ENCODE measurements around the gene GPC6. TPM values are rescaled to one million over a fixed set of nuclear protein-coding genes. Genes with fewer than 3 reads are reported as not detected.

GPC6 gene
- total and polyA plus RNA-seq, 4 donors, result 5.9 to 29.1 (median 18.2) TPM

DNA sequence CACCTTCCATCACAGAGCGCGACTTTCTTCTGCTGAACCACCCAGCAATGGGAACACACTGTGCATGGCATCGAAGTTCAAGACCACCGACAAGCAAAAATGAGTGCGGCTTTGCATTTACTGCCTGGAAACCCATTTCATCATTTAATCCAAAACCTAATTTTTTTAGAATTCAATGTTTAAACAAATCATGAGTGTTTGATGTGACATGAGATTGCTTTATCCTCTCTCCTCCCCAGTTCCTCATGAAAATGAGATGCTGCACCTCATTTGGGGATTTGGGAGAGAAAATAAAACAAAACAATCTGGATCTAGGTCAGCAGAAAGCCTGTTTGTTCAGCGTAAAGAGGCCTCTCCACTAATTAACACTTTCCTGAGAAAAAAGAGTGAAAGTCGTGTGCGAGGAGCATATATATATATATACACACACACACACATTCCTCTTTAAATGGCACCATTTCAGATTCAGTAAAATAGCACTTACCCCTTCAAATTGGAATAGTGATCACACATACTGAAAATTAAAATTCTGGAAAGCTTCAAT lies 1126.6 kb downstream of the GPC6 start:
- Histone ChIP-seq H3K36me3 (ENCODE audit: control insufficient read depth in 4 of 4, insufficient read depth in 3 of 4, low read depth in 1 of 4, low read length in 3 of 4) (no peaks in the 10 kb centered on the region), H3K4me3 (ENCODE audit: low read depth in 1 of 3, low read length in 3 of 3) (no peak overlapping the region), H3K9ac (ENCODE audit: low read depth in 1 of 2, low read length in 2 of 2) (no peak overlapping the region), H3K27ac (ENCODE audit: low read depth in 1 of 2, low read length in 2 of 2) (no peak overlapping the region), H3K27me3 (ENCODE audit: control insufficient read depth in 4 of 4, insufficient read depth in 4 of 4, low read length in 3 of 4) (no peaks in the 10 kb centered on the region), H3K4me1 (ENCODE audit: control insufficient read depth in 4 of 4, insufficient read depth in 4 of 4, low read length in 3 of 4) (no peaks in the 10 kb centered on the region), H3K9me3 (ENCODE audit: control insufficient read depth in 4 of 4, low read length in 3 of 4) (no peaks in the 10 kb centered on the region)
- no peak for DNase-seq (ENCODE audit: low spot score)
- TF ChIP-seq, protein P1, sequence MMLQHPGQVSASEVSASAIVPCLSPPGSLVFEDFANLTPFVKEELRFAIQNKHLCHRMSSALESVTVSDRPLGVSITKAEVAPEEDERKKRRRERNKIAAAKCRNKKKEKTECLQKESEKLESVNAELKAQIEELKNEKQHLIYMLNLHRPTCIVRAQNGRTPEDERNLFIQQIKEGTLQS (IDR thresholded peaks at IDR 0.05), result no peak
- TF ChIP-seq GABPA (IDR thresholded peaks at IDR 0.05 in 1 of 2, conservative IDR thresholded peaks at IDR 0.05 in 1 of 2) (no peak), TAF1 (conservative IDR thresholded peaks at IDR 0.05) (no peak), FOXA2 (IDR thresholded peaks at IDR 0.05) (no peak), FOXA1 (IDR thresholded peaks at IDR 0.05) (no peak), YY1 (IDR thresholded peaks at IDR 0.05) (no peak), RXRA (IDR thresholded peaks at IDR 0.05) (no peak), SP1 (IDR thresholded peaks at IDR 0.05) (no peak)
- TF ChIP-seq, protein P2, sequence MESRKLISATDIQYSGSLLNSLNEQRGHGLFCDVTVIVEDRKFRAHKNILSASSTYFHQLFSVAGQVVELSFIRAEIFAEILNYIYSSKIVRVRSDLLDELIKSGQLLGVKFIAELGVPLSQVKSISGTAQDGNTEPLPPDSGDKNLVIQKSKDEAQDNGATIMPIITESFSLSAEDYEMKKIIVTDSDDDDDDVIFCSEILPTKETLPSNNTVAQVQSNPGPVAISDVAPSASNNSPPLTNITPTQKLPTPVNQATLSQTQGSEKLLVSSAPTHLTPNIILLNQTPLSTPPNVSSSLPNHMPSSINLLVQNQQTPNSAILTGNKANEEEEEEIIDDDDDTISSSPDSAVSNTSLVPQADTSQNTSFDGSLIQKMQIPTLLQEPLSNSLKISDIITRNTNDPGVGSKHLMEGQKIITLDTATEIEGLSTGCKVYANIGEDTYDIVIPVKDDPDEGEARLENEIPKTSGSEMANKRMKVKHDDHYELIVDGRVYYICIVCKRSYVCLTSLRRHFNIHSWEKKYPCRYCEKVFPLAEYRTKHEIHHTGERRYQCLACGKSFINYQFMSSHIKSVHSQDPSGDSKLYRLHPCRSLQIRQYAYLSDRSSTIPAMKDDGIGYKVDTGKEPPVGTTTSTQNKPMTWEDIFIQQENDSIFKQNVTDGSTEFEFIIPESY (IDR thresholded peaks at IDR 0.05), result no peak
- TF ChIP-seq, protein P3, sequence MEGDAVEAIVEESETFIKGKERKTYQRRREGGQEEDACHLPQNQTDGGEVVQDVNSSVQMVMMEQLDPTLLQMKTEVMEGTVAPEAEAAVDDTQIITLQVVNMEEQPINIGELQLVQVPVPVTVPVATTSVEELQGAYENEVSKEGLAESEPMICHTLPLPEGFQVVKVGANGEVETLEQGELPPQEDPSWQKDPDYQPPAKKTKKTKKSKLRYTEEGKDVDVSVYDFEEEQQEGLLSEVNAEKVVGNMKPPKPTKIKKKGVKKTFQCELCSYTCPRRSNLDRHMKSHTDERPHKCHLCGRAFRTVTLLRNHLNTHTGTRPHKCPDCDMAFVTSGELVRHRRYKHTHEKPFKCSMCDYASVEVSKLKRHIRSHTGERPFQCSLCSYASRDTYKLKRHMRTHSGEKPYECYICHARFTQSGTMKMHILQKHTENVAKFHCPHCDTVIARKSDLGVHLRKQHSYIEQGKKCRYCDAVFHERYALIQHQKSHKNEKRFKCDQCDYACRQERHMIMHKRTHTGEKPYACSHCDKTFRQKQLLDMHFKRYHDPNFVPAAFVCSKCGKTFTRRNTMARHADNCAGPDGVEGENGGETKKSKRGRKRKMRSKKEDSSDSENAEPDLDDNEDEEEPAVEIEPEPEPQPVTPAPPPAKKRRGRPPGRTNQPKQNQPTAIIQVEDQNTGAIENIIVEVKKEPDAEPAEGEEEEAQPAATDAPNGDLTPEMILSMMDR (IDR thresholded peaks at IDR 0.05; ENCODE audit: low read depth, low read length, missing input control), result no peak
- WGBS, result 97% methylated on average over 8 of the region's 8 CpGs

DNA sequence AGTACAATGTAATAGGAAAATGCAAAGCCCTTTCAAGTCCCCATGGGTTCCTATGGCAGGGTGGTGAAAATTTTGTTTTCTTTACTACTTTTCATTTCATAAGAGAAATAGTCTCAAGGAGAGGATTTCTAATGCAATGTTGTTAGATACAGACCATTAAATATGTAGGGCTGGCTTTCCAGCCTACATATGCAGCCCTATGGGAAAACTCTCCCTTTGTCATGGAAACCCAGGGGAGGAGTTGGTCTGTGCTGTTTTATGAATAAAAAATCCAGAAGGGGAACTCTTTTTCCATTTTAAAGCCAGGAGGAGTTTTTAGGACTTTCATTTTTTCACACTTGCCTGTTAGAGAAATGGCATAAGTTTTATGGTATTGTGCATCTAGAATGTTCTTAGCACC lies 1133.3 kb downstream of the GPC6 start:
- Histone ChIP-seq H3K9me3 (ENCODE audit: control insufficient read depth in 4 of 4, low read length in 3 of 4) (no peaks in the 10 kb centered on the region), H3K9ac (ENCODE audit: low read depth in 1 of 2, low read length in 2 of 2) (no peak overlapping the region), H3K27ac (ENCODE audit: low read depth in 1 of 2, low read length in 2 of 2) (no peak overlapping the region)

More for the DNA sequence above, 1133.3 kb downstream of the GPC6 start:
- TF ChIP-seq TAF1 (conservative IDR thresholded peaks at IDR 0.05) (no peak), FOXA1 (IDR thresholded peaks at IDR 0.05) (no peak), RXRA (IDR thresholded peaks at IDR 0.05) (no peak), NR2F2 (IDR thresholded peaks at IDR 0.05) (no peak), FOXA2 (IDR thresholded peaks at IDR 0.05) (no peak), JUND (IDR thresholded peaks at IDR 0.05) (no peak), SP1 (IDR thresholded peaks at IDR 0.05) (no peak), EGR1 (IDR thresholded peaks at IDR 0.05; ENCODE audit: low read depth in 2 of 2) (no peak), YY1 (IDR thresholded peaks at IDR 0.05) (no peak), HNF4A (conservative IDR thresholded peaks at IDR 0.05) (no peak)
- TF ChIP-seq, protein P4, sequence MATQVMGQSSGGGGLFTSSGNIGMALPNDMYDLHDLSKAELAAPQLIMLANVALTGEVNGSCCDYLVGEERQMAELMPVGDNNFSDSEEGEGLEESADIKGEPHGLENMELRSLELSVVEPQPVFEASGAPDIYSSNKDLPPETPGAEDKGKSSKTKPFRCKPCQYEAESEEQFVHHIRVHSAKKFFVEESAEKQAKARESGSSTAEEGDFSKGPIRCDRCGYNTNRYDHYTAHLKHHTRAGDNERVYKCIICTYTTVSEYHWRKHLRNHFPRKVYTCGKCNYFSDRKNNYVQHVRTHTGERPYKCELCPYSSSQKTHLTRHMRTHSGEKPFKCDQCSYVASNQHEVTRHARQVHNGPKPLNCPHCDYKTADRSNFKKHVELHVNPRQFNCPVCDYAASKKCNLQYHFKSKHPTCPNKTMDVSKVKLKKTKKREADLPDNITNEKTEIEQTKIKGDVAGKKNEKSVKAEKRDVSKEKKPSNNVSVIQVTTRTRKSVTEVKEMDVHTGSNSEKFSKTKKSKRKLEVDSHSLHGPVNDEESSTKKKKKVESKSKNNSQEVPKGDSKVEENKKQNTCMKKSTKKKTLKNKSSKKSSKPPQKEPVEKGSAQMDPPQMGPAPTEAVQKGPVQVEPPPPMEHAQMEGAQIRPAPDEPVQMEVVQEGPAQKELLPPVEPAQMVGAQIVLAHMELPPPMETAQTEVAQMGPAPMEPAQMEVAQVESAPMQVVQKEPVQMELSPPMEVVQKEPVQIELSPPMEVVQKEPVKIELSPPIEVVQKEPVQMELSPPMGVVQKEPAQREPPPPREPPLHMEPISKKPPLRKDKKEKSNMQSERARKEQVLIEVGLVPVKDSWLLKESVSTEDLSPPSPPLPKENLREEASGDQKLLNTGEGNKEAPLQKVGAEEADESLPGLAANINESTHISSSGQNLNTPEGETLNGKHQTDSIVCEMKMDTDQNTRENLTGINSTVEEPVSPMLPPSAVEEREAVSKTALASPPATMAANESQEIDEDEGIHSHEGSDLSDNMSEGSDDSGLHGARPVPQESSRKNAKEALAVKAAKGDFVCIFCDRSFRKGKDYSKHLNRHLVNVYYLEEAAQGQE (IDR thresholded peaks at IDR 0.05), result no peak
- TF ChIP-seq, protein P2 (IDR thresholded peaks at IDR 0.05), result no peak
- TF ChIP-seq, protein P5, sequence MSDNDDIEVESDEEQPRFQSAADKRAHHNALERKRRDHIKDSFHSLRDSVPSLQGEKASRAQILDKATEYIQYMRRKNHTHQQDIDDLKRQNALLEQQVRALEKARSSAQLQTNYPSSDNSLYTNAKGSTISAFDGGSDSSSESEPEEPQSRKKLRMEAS (IDR thresholded peaks at IDR 0.05), result no peak
- H3K36me3 ChIP-seq (ENCODE audit: control insufficient read depth in 4 of 4, insufficient read depth in 3 of 4, low read depth in 1 of 4, low read length in 3 of 4), result no peaks in the 10 kb centered on the region
- H3K4me3 ChIP-seq (ENCODE audit: low read depth in 1 of 3, low read length in 3 of 3), result no peak overlapping the region
- DNase-seq (ENCODE audit: low spot score), result no peak
- peaks cover 0 to 8% (median 4%) of the 10 kb centered on the region in 4 donors for H3K4me1 ChIP-seq (ENCODE audit: control insufficient read depth in 4 of 4, insufficient read depth in 4 of 4, low read length in 3 of 4)
- H3K27me3 ChIP-seq (ENCODE audit: control insufficient read depth in 4 of 4, insufficient read depth in 4 of 4, low read length in 3 of 4), result no peaks in the 10 kb centered on the region

Measured in liver (tissue), 9 donors.